HepG2 (cell line): ENCODE data around the gene SAC3D1. TPM values are rescaled to one million over a fixed set of nuclear protein-coding genes. Genes with fewer than 3 reads are reported as not detected.

Experiments
- ATAC-seq: fragments of 200-7000 bp; cut with Tn5 transposase; 3 replicates; pipeline ENCODE4 v1.9.1; 2020; ENCODE audit warnings: mild to moderate bottlenecking, moderate library complexity
- BruUV-seq: library from RNA; stranded (reverse); fragments of 400-500 nt; replicated peaks from 2 replicates; lab custom pipeline; 2021; lab: Mats Ljungman, UMichigan
- CTCF ChIA-PET: fragments of 300-600 bp; formaldehyde crosslinking; extraction: SDS; loops from one replicate; lab custom pipeline; 2021; ENCODE audit warnings: low total read pairs, inconsistent platforms, low intra/inter-chr PET ratio; lab: Yijun Ruan, JAX
- POLR2A ChIA-PET: fragments of 350-600 bp; sonication (Branson Sonifier 250); formaldehyde crosslinking; loops from one replicate; lab custom pipeline; 2020; ENCODE audit warnings: antibody characterized with exemption, inconsistent platforms; lab: Yijun Ruan, JAX
- DNase-seq: peaks from one replicate; pipeline ENCODE4 v3.0.0-alpha.2; 2015; ENCODE audit warnings: low spot score
- FAIRE-seq: peaks from 3 replicates; lab custom pipeline; 2011; peaks lifted over from hg19 to GRCh38; lab: Jason Lieb, UNC
- H2AFZ ChIP-seq: one replicate; pipeline ENCODE4 v1.6.1; 2011; ENCODE audit warnings: low read length, inconsistent platforms
- H3K27ac ChIP-seq: fragments of 300-600 bp; 3 replicates; pipeline ENCODE4 v1.8.0; 2011; ENCODE audit warnings: mixed run types, mild to moderate bottlenecking, mixed read lengths, low read length, inconsistent platforms; ENCODE audit not compliant: insufficient read depth; ENCODE audit errors: extremely low read length
- H3K27me3 ChIP-seq, 2 experiments: fragments of 200-600 bp in 1 of 2; 2 replicates in 1 of 2; 3 replicates in 1 of 2; pipeline versions ENCODE4 v1.6.0 to v1.8.0; 2011; ENCODE audit warnings: low read length in 2 of 2, mild to moderate bottlenecking in 2 of 2, moderate library complexity in 2 of 2, inconsistent platforms in 1 of 2; ENCODE audit not compliant: insufficient read depth in 2 of 2, control insufficient read depth in 1 of 2
- H3K36me3 ChIP-seq, 2 experiments: fragments of 200-600 bp in 1 of 2; replicated peaks in 1 of 2; 2 replicates in 1 of 2; 3 replicates in 1 of 2; pipeline versions ENCODE4 v1.5.1 to v1.8.0; 2011; ENCODE audit warnings: low read length in 2 of 2, inconsistent platforms in 1 of 2; ENCODE audit not compliant: insufficient read depth in 2 of 2, control insufficient read depth in 1 of 2
- H3K4me1 ChIP-seq: 2 replicates; pipeline ENCODE4 v1.5.1; 2012; ENCODE audit warnings: low read length, inconsistent platforms; ENCODE audit not compliant: insufficient read depth
- H3K4me2 ChIP-seq: 2 replicates; pipeline ENCODE4 v1.6.0; 2011; ENCODE audit warnings: low read depth, low read length, inconsistent platforms
- H3K4me3 ChIP-seq, 3 experiments: fragments of 200-600 bp in 1 of 3; sonication (generic), shearing (Covaris generic) in 1 of 3; replicated peaks in 1 of 3; 2 replicates each; pipeline ENCODE4 v1.5.1; 2011 to 2016; ENCODE audit warnings: low read length in 3 of 3, inconsistent platforms in 2 of 3, low read depth in 2 of 3, mild to moderate bottlenecking in 2 of 3, control low read depth in 1 of 3, mixed read lengths in 1 of 3; ENCODE audit not compliant: insufficient read depth in 1 of 3
- H3K79me2 ChIP-seq: one replicate; pipeline ENCODE4 v1.6.1; 2011; ENCODE audit warnings: low read length, inconsistent platforms; ENCODE audit not compliant: insufficient read depth
- H3K9ac ChIP-seq: 2 replicates; pipeline ENCODE4 v1.6.0; 2011; ENCODE audit warnings: mild to moderate bottlenecking, low read depth, low read length, inconsistent platforms; ENCODE audit not compliant: insufficient read depth
- H3K9me3 ChIP-seq: 2 replicates; pipeline ENCODE4 v1.5.1; 2012; ENCODE audit warnings: mild to moderate bottlenecking, low read length
- H4K20me1 ChIP-seq: 2 replicates; pipeline ENCODE4 v1.6.0; 2011; ENCODE audit warnings: inconsistent platforms, mild to moderate bottlenecking, low read length, moderate library complexity; ENCODE audit not compliant: insufficient read depth
- AHDC1 ChIP-seq: sonication (generic); formaldehyde crosslinking; IDR thresholded peaks from 2 replicates; pipeline ENCODE4 v1.5.1; 2020; ENCODE audit warnings: mild to moderate bottlenecking, missing genetic modification reagents, borderline replicate concordance
- CTCF ChIP-seq: sonication (generic); formaldehyde crosslinking; IDR thresholded peaks from 2 replicates; pipeline ENCODE4 v1.5.0; 2020; ENCODE audit warnings: mild to moderate bottlenecking, missing genetic modification reagents, moderate library complexity
- MAZ ChIP-seq, 2 experiments: sonication (generic) in 1 of 2; formaldehyde crosslinking in 1 of 2; IDR thresholded peaks; 2 replicates each; pipeline versions ENCODE4 v1.5.0 to v1.6.1; 2012 to 2020; ENCODE audit warnings: low read depth in 2 of 2, mild to moderate bottlenecking in 2 of 2, borderline replicate concordance in 1 of 2, improper control_type of control experiment in 1 of 2, low read length in 1 of 2, missing genetic modification reagents in 1 of 2, moderate library complexity in 1 of 2
- SOX6 ChIP-seq, 2 experiments: fragments of 450-650 bp in 1 of 2; sonication (generic) in 1 of 2; formaldehyde crosslinking in 1 of 2; IDR thresholded peaks; 2 replicates each; pipeline versions ENCODE4 v1.4.0 to v1.6.1; 2017 to 2020; ENCODE audit warnings: antibody characterized with exemption in 1 of 2, mild to moderate bottlenecking in 1 of 2, missing genetic modification reagents in 1 of 2
- ZFP91 ChIP-seq: sonication (generic); formaldehyde crosslinking; IDR thresholded peaks from 2 replicates; pipeline ENCODE4 v1.9.0; 2022; ENCODE audit warnings: missing genetic modification reagents, mild to moderate bottlenecking, borderline replicate concordance
- ZNF563 ChIP-seq: sonication (generic); formaldehyde crosslinking; IDR thresholded peaks from 2 replicates; pipeline ENCODE4 v1.8.0; 2022; ENCODE audit warnings: mild to moderate bottlenecking, moderate library complexity, missing genetic modification reagents
- ZSCAN29 ChIP-seq: sonication (generic); formaldehyde crosslinking; conservative IDR thresholded peaks from 2 replicates; pipeline ENCODE4 v1.4.0; 2020; ENCODE audit warnings: mild to moderate bottlenecking, missing genetic modification reagents
- WGBS: methylation state at CpG from one replicate; pipeline ENCODE4 v1.1.6; 2017; ENCODE audit warnings: low lambda C conversion rate; 5-methylcytosine and 5-hydroxymethylcytosine counted together
- in situ Hi-C: cut with HindIII; loops from 2 replicates; pipeline ENCODE4 v1.10.0; 2017; ENCODE audit warnings: low pct_unique_long_range_greater_than_20kb; ENCODE audit not compliant: extremely low pct_ligation_motif_present
- intact Hi-C: fragments of 100-400 bp; cut with micrococcal nuclease; formaldehyde crosslinking; loops from one replicate; pipeline ENCODE4 v1.10.0; 2022; ENCODE audit not compliant: unreplicated experiment
- polyA plus RNA-seq, 8 experiments: library from polyadenylated mRNA; depleted of rRNA in 3 of 8; stranded (reverse) in 7 of 8; unstranded in 1 of 8; fragments of >200 nt; fragmentation: Illumina TruSeq in 4 of 8; extraction: Trizol in 4 of 8; gene quantifications; 2 replicates each; pipeline versions ENCODE4 v1.2.1 to v1.2.3, GENCODE V29; 2011 to 2016; ENCODE audit warnings: low read depth in 4 of 8, missing spikeins in 1 of 8, mixed read lengths in 1 of 8; ENCODE audit not compliant: insufficient read depth in 1 of 8
- total RNA-seq, 5 experiments: library from RNA; depleted of rRNA; stranded (reverse); fragments of >200 nt; fragmentation: Illumina TruSeq; extraction: Trizol; gene quantifications; 2 replicates each; pipeline ENCODE4 v1.2.3, GENCODE V29; 2016; ENCODE audit warnings: low read depth in 1 of 5

The SAC3D1 gene
- total and polyA plus RNA-seq, 2 of the 13 experiments (the other 11 are each of a cell fraction or from before 2014, with no cell fraction given): 7.4 to 36.3 TPM

GRCh38 chr11:65058012-65058411, 17.0 kb downstream of the SAC3D1 start (continued):
- no peak for TF ChIP-seq MAZ (IDR thresholded peaks at IDR 0.05; ENCODE audit: borderline replicate concordance, low read depth, low read length)
- TF ChIP-seq MAZ (CRISPR knock-in tag; IDR thresholded peaks at IDR 0.05; ENCODE audit: low read depth): no peak
- TF ChIP-seq AHDC1 (CRISPR knock-in tag): 0 out of 2 replicates have a peak, but pooled peaks have one; percentile 12
- no peak for TF ChIP-seq ZSCAN29
- TF ChIP-seq ZNF563 (CRISPR knock-in tag): 0 out of 2 replicates have a peak, but pooled peaks have one; percentile 17
- TF ChIP-seq, all 625 proteins: peak for 20

- DNase-seq: peak; percentile 49
- FAIRE-seq: peak; percentile 57
- in situ Hi-C loops: no loop called here
- peak within 1 kb of the TSS; percentile 24 for H3K27ac ChIP-seq
- H2AFZ ChIP-seq: no peak within 1 kb of the TSS
- BruUV-seq: no TSS peak
- POLR2A ChIA-PET: interaction anchor here (0.6 to 4.1 kb wide), 11 partner anchors 9 to 112 kb away, joined by 3 to 39 read pairs (median 6); partner anchors contain the start of genes ARL2, FAU, MRPL49 and SAC3D1
- H3K4me2 ChIP-seq: peak within 1 kb of the TSS; percentile 82
- H3K36me3 ChIP-seq: no peaks in the 10 kb centered on the region
- peak within 1 kb of the TSS; percentile 42 for H3K9ac ChIP-seq
- H3K27me3 ChIP-seq: no peaks in the 10 kb centered on the region
- H3K9me3 ChIP-seq: no peaks in the 10 kb centered on the region
- H3K4me1 ChIP-seq: peaks cover 66% of the 10 kb centered on the region
- no peaks in the 10 kb centered on the region for H4K20me1 ChIP-seq
- intact Hi-C loops: no loop called here
- peak within 1 kb of the TSS; percentile 32 to 75 (median 57); a peak in 5 of 6 replicates for H3K4me3 ChIP-seq
- WGBS: 14% methylated on average over 3 of the region's 8 CpGs
- peak; percentile 77 for ATAC-seq
- H3K79me2 ChIP-seq: no peaks in the 10 kb centered on the region
- CTCF ChIA-PET: no interaction called here
- TF ChIP-seq ZFP91 (CRISPR knock-in tag) (peak; percentile 47; the same call in 1 of the 2 replicates), CTCF (CRISPR knock-in tag) (0 out of 2 replicates have a peak, but pooled peaks have one; percentile 35), SOX6 (IDR thresholded peaks at IDR 0.05) (no peak), SOX6 (CRISPR knock-in tag; IDR thresholded peaks at IDR 0.05) (peak; percentile 43; the same call in 1 of the 2 replicates)
These were observed 17.5 kb downstream of the SAC3D1 start, which contains the start of gene NAALADL1 for GRCh38 chr11:65058419-65059054. TSS of gene NAALADL1 (minus strand) at chr11:65058553. CDS start at chr11:65058521, 32 bp downstream.
